NCI-H1694 treated with DMSO at 0.1 percent for 48 hours (cell line): ENCODE data around the gene MINDY1.

Experiments
- DNase-seq: peaks from one replicate; lab custom pipeline; 2025; lab: John Stamatoyannopoulos, UW

The MINDY1 gene

GRCh38 chr1:150965605-150966004 lies 41.1 kb downstream of the MINDY1 start:
- no peak for DNase-seq

- no peak for DNase-seq
These were observed 42.6 kb downstream of the MINDY1 start for GRCh38 chr1:150964164-150964489.

GRCh38 chr1:150963321-150964163 lies 43.2 kb downstream of the MINDY1 start:
- no peak for DNase-seq

- no peak for DNase-seq
These were observed 44.9 kb downstream of the MINDY1 start for GRCh38 chr1:150961756-150962155.

GRCh38 chr1:150960646-150961045 lies 46.1 kb downstream of the MINDY1 start:
- DNase-seq = no peak

GRCh38 chr1:150957666-150958065 lies 49.0 kb downstream of the MINDY1 start:
- DNase-seq = no peak

GRCh38 chr1:150955280-150955679 lies 51.4 kb downstream of the MINDY1 start:
- no peak for DNase-seq

GRCh38 chr1:150954708-150955107 lies 52.0 kb downstream of the MINDY1 start:
- DNase-seq = no peak
